Effector CD4-positive, alpha-beta T cell (primary cell): ENCODE measurements around the gene BPIFB2. TPM values are rescaled to one million over a fixed set of nuclear protein-coding genes. Genes with fewer than 3 reads are reported as not detected.
A peak's percentile ranks its signal among the peaks of the same experiment; 100 is the strongest.
"Not testable (repeated sequence)": the region's sequence is repeated elsewhere in the genome, so short reads cannot be mapped to it uniquely, and the experiment has no call there.

ENCODE experiments used
- DNase-seq: peaks from one replicate; pipeline ENCODE4 v3.0.0-alpha.2; 2020
- total RNA-seq: gene quantifications from one replicate; lab custom pipeline; 2026; lab: John Stamatoyannopoulos, UW

BPIFB2 gene
- not detected for total RNA-seq

GRCh38 chr20:33007376-33008335 lies at the start of gene BPIFB2:
Gene BPIFB2 (plus strand): TSS chr20:33007704. CDS start chr20:33008575, 871 bp downstream.
- no peak for DNase-seq

- no peak for DNase-seq
Measured at GRCh38 chr20:32958574-32958973, 48.9 kb upstream of the BPIFB2 start.

GRCh38 chr20:32959351-32960221 lies 47.9 kb upstream of the BPIFB2 start:
- DNase-seq: no peak

- DNase-seq: no peak
Measured at GRCh38 chr20:32960222-32960518, 47.3 kb upstream of the BPIFB2 start.

- DNase-seq: no peak
Measured at GRCh38 chr20:32960849-32961731, 46.4 kb upstream of the BPIFB2 start.

- DNase-seq: no peak
Measured at GRCh38 chr20:32962053-32962452, 45.5 kb upstream of the BPIFB2 start.

- DNase-seq: not testable (repeated sequence)
Measured at GRCh38 chr20:32962646-32963045, 44.9 kb upstream of the BPIFB2 start.

- DNase-seq: no peak
Measured at GRCh38 chr20:32963176-32963575, 44.3 kb upstream of the BPIFB2 start.

GRCh38 chr20:32964575-32964974 lies 42.9 kb upstream of the BPIFB2 start:
- no peak for DNase-seq

- no peak for DNase-seq
Measured at GRCh38 chr20:32965115-32965514, 42.4 kb upstream of the BPIFB2 start.

- DNase-seq: no peak
Measured at GRCh38 chr20:32965581-32966373, 41.7 kb upstream of the BPIFB2 start.

GRCh38 chr20:32966382-32966781 lies 41.1 kb upstream of the BPIFB2 start:
- DNase-seq: no peak

- DNase-seq: peak; percentile 39
Measured at GRCh38 chr20:32966881-32967781, 40.4 kb upstream of the BPIFB2 start.

GRCh38 chr20:32967961-32968457 lies 39.5 kb upstream of the BPIFB2 start:
- DNase-seq: peak; percentile 54

- DNase-seq: no peak
Measured at GRCh38 chr20:32968478-32969241, 38.8 kb upstream of the BPIFB2 start.

- no peak for DNase-seq
Measured at GRCh38 chr20:32969356-32970114, 38.0 kb upstream of the BPIFB2 start.

GRCh38 chr20:32970115-32970972 lies 37.2 kb upstream of the BPIFB2 start:
- DNase-seq: no peak

GRCh38 chr20:32970973-32971300 lies 36.6 kb upstream of the BPIFB2 start:
- DNase-seq: no peak
